NCI-H2081 treated with DMSO at 0.1 percent for 48 hours (cell line): ENCODE data around the gene CXXC5.

Source experiments
- DNase-seq: peaks from one replicate; lab custom pipeline; 2025; lab: John Stamatoyannopoulos, UW

CXXC5 gene

DNA sequence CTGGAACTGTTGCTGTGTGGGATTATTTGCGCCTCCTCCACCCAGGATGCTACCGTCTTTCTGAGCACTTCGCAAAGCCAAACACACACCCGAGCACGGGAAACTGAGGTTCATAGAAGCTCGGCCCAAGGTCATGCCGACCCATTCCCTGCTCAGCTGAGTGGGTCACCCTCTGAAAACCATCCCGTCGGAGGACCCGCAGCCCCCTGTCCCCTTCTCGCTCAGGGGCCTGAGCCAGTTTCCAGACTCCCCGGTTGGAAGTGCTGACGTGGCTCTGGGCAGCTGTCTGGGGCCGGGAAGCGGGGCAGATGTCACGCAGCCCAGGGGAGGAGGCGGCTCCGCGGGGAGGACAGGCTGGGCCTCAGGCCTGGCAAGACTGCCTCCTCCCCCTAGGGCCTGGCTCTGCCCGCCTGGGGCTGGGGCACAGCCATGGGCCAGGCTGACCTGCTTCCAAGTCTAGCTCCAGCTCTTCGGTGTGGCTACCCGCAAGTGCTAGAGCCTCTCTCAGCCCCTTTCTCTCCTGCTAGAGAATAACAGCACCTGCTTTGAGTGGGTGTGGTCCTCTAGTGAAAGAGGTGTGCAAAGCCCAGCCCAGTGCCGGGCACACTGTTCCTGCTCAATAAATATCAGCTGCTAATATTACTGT lies 9.9 kb upstream of the CXXC5 start:
- DNase-seq, result no peak

DNA sequence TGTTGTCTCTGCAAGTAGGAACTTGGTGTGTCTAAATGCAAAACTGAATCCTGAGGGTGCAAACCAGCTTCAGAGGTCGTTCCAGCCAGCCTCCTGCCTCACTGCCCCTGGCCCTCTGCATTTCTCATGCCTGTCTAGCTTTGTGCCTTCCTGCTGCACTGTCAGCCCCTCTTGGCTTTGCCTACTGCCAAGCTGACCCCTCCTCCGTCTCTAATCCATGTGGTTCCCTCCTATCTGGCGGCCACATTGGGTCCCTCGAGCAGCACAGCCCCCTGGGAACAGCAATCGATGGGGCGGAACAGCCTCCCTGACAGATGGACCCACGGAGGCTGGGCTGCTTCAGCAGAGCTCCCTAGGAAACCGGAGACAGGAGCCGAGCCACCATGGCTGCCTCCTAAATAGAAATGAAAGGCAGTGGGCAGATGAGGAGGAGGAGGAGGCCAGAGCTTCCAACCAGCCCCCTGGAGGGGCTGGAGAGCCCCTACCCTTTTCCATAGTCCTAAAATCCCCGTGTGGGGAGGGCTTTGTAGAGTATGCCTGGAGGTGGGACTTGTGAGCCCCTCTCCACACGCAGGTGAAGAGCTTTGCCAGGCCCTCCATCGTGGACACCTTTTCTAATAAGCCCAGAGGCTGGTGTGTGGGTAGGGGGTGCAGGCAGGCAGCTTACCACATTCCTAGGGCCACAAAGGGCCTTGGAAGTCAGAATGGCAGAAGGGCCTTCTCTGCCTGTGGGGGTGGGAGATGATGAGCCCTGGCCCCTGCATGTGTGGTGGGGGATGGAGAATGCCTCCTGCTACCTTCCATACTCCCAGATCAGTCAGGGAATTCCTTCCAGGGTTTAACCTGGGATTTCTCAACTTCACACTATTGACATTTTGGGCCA lies 9.2 kb upstream of the CXXC5 start:
- no peak for DNase-seq

- DNase-seq, result no peak
Measured at GRCh38 chr5:139639619-139640380, 8.3 kb upstream of the CXXC5 start.

GRCh38 chr5:139640421-139641115 lies 7.6 kb upstream of the CXXC5 start:
- DNase-seq, result no peak

- no peak for DNase-seq
Measured at GRCh38 chr5:139641116-139642080, 6.8 kb upstream of the CXXC5 start.

- DNase-seq, result no peak
Measured at GRCh38 chr5:139642213-139642612, 5.9 kb upstream of the CXXC5 start.

DNA sequence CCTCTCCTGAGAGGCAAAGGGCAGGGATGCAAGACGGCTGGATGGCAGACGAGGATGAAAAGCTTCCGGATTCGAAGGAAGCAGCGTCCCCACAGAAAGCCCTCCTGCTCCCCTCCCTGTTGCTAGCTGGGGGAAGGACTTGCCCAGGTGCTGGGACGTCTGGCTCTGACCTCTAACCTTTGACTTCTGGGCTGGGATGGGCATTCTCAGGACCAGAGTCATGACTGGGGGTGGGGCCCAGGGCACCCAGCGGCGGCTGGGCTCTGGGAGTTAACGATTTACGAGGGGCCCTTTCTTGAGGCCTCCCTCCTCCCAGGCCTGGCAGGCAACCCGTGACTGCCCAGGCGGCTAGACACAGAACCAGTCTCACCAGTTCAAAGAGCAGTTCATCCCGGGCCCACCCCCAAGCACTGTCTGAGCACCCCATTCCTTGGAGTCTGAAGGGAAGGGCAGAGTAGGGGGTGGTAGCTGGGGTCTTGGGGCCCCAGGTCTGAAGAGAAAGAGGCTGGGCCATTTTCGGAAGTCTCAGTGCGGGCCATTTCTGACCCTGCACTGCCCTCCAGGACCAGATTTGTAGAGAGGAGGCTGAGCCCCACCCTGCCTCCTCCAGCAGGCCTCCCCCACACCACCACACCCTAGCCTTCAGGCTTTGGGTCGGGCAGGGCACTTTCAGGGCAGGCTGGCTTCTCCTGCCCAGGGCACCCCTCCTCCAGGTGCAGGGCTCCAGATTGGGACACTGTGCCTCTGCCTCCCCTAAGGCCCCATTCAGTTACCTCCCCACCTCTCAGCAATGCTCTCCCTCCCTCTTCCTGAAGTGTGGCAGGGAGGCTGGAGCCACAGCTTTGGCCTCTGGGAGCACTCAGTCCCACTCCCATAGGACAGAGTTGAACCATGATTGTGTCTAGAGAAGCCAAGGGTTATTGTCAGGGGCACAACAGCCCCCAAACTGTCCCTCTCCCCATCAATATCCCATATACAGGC lies 5.0 kb upstream of the CXXC5 start:
- no peak for DNase-seq

DNA sequence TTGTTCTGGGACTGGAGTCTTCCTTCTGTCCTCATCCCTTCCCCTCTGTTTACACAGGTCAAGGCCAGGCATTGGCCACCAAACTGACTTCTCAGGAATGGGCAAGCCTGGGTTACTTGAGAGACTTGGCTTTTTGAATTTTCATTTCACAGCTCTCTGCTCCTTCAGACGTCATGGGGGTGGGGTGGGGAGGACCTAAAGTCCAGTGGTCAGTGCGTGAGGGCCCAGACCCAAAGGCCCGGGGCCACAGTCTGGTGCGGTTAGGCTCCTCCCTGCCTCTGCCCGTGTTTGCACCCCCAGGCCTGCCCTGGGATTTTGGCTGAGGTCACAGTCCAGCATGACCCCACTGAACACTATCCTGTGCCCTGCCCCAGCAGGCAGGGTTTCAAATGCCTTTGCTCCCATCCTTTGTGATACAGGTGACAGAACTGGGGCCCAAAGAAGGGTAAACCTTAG lies 4.1 kb upstream of the CXXC5 start:
- DNase-seq, result no peak

DNA sequence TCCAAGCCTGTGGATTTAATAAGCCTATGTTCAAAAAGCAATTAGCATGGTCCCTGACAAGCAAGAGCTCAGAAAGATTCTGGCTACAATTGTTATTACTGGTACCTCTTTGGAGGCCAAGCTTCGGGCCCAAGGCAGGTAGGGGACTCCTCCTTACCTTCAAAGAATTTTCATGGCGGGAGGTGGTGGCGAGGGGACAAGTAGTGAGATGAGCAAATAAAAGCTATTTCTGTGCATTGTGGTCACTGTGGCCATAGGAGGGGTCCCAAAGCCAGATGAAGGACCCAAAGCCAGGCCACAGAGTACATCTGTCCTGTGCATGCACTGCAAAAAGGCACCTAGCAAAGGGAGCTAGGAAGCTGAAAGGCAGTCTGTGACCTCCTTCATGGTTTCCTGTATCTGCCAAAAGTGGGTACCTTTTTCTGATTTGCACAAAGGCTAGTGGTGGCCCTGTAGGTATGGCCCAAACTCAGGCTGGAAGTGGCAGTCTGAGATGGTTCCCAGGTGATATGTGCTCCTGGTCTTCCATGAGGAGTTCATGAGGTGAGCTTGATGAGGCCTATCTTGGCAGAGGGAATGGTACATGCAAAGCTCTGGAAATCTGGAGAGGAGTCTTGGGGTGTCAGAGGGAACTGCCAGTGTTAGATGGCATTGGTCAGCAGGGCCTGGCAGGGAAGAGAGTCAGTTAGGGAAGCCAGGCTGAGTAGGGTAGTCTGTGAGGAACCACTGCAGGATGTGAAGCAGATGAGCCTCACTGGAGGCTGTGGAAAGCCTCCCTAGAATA lies 3.3 kb upstream of the CXXC5 start:
- no peak for DNase-seq

GRCh38 chr5:139645430-139645871 lies 2.7 kb upstream of the CXXC5 start:
- DNase-seq, result no peak

- no peak for DNase-seq
Measured at GRCh38 chr5:139646111-139646510, 2.0 kb upstream of the CXXC5 start.

DNA sequence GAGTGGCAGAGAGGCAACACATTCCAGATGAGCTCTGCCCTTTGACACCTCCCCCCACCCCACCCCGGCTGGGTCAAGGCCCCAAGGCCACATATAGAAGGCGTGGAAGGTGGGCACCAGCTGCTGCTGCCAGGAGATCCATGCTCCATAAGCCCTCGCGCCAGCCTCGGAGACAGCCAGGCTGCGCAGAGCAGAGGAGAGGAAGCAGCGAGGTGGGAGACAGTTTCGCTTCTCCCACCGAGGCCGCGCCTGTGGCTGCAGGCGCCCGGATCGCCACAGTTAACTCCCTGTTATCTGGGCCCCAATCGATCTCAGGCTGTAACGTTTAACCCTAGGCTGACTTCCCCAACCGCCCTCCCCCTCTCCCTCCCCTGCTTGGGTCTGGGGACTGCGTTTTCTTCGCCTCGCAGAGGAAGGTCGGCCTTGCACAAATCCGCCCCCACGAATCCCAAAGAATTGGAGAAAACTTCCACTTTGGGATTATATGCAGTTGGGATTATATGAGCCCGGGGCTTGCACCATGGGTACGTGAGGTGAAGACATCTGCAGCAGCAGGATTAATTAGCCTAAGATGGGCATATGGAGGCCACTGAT lies 1.1 kb upstream of the CXXC5 start:
- DNase-seq, result no peak

DNA sequence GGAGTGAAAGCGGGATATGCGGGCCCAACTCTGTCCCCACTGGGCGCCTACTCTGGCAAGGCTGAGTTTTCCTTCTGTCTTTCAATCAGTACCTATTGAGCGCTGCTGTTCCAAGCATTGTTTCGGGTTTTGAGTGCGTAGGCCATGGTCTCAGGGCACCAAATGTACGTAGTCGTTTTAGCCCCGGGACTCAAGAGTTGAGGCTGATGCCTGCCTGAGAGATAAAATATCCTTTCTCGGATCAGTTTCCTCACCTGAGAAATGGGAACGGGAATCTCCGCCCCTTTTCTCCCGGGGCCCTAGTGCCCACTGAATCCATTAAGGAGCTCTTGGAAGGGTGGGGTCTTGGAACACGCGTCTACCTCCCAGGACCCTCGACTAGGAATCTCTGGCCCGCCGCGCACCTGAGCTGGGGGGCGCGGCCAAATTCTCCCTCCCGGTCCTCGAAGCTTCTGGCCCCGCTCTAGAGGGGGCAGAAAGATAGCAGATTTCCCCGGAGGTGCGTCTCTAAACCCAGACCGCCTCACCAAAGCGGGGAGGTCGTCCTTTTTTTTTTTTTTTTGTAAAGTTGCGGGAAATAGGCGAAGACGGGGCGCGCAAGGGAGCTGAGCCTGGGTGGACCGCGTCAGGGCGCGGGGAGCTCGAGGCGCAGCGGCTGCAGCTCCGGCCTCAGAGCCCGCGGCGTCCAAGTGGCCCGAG lies 494 bp upstream of the CXXC5 start:
- DNase-seq, result no peak

DNA sequence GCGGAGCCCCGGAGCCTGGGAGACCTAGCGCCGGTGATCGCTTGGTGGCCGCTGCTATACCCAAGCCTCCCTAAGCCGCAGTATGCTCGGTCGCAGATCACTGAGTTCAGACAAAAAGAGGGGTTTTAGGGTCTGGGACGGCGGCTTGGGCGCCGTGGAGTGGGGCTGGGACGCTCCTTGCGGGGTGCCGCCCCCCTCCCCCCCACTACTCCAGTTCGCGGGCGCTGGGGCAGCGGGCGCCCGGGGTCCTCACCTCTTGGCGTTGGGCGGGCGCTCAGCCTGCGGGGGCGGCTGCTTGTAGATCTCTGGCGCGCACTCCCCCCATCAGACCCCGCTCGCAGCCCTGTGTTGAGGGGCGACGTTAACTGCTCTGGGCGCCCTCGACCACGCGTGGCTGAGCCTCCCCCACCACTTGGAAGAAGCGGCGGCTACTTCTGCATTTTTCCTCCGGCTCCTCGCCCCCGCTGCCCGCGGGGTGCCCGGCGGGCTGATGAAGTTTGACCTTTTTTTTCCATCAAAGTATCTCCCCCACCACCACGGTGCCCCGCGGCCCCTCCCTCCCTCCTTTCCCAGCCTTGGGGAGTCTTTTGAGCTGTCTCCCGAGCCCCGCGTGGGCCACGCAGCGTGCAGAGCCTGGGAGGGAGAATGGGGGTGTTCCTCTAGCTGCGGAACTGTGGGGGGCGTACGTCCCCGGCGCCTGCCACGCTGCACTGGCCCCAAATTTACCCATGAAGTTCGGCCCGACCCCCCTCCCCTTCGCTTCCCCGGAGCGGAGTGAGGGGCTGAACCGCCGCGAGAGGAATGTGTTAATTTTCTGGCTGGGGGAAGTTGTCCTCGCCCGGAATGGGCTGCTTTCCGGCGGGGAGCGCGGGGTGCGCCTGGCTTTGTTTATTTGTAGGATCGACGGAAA lies 1.2 kb downstream of the CXXC5 start:
- no peak for DNase-seq

- DNase-seq, result no peak
Measured at GRCh38 chr5:139650031-139650688, 2.0 kb downstream of the CXXC5 start.

GRCh38 chr5:139650689-139651042 lies 2.5 kb downstream of the CXXC5 start:
- DNase-seq, result no peak
